ENCODE results near the gene AFF3. TPM values are rescaled to one million over a fixed set of nuclear protein-coding genes. Genes with fewer than 3 reads are reported as not detected.

Gene AFF3
- total RNA-seq, 1 donor from 2014 or later: 44.6 TPM

- no peaks in the 10 kb centered on the region for H3K27me3 ChIP-seq
- H3K9me3 ChIP-seq: no peaks in the 10 kb centered on the region
- intact Hi-C loops (cut with DNase I): no loop called here
- H3K4me1 ChIP-seq: no peaks in the 10 kb centered on the region
- no peak overlapping the region for H3K4me3 ChIP-seq
- no peaks in the 10 kb centered on the region for H3K36me3 ChIP-seq
- no peak for DNase-seq
- no peak for ATAC-seq
- H3K27ac ChIP-seq: no peak overlapping the region
- no peak for TF ChIP-seq CTCF (IDR thresholded peaks at IDR 0.05)
Measured at GRCh38 chr2:99787769-99788382, 354.5 kb downstream of the AFF3 start.

- intact Hi-C loops (cut with DNase I): no loop called here
- DNase-seq (no peak), ATAC-seq (no peak)
- H3K9me3 ChIP-seq: no peaks in the 10 kb centered on the region
- no peaks in the 10 kb centered on the region for H3K4me1 ChIP-seq
- TF ChIP-seq CTCF (IDR thresholded peaks at IDR 0.05): no peak
- no peak overlapping the region for H3K4me3 ChIP-seq
- H3K27me3 ChIP-seq: no peaks in the 10 kb centered on the region
- no peak overlapping the region for H3K27ac ChIP-seq
- H3K36me3 ChIP-seq: no peaks in the 10 kb centered on the region
Measured at GRCh38 chr2:99786636-99787390, 355.6 kb downstream of the AFF3 start.

GRCh38 chr2:99784946-99785345, 357.4 kb downstream of the AFF3 start:
- Histone ChIP-seq H3K4me3 (no peak overlapping the region), H3K4me1 (no peaks in the 10 kb centered on the region), H3K27me3 (no peaks in the 10 kb centered on the region), H3K27ac (no peak overlapping the region), H3K9me3 (no peaks in the 10 kb centered on the region), H3K36me3 (no peaks in the 10 kb centered on the region)
- intact Hi-C loops (cut with DNase I): no loop called here
- TF ChIP-seq CTCF (IDR thresholded peaks at IDR 0.05): no peak
- DNase-seq (no peak), ATAC-seq (no peak)

- Histone ChIP-seq H3K4me3 (no peak overlapping the region), H3K9me3 (no peaks in the 10 kb centered on the region), H3K4me1 (no peaks in the 10 kb centered on the region), H3K27me3 (no peaks in the 10 kb centered on the region), H3K36me3 (no peaks in the 10 kb centered on the region), H3K27ac (no peak overlapping the region)
- DNase-seq: no peak
- ATAC-seq: no peak
- no peak for TF ChIP-seq CTCF (IDR thresholded peaks at IDR 0.05)
- intact Hi-C loops (cut with DNase I): no loop called here
Measured at GRCh38 chr2:99784282-99784681, 358.1 kb downstream of the AFF3 start.

GRCh38 chr2:99780276-99780675, 362.1 kb downstream of the AFF3 start:
- ATAC-seq: peak; percentile 39
- DNase-seq: no peak

More at GRCh38 chr2:99780276-99780675, 362.1 kb downstream of the AFF3 start:
- no peaks in the 10 kb centered on the region for H3K36me3 ChIP-seq
- H3K27me3 ChIP-seq: no peaks in the 10 kb centered on the region
- H3K9me3 ChIP-seq: no peaks in the 10 kb centered on the region
- no peak overlapping the region for H3K4me3 ChIP-seq
- TF ChIP-seq CTCF (IDR thresholded peaks at IDR 0.05): no peak
- H3K4me1 ChIP-seq: no peaks in the 10 kb centered on the region
- intact Hi-C loops (cut with DNase I): no loop called here
- no peak overlapping the region for H3K27ac ChIP-seq
